ENCODE measurements around the gene COPZ2.

- TF ChIP-seq CTCF (IDR thresholded peaks at IDR 0.05) (no peak), POLR2A (IDR thresholded peaks at IDR 0.05) (no peak)
Observed at GRCh38 chr17:47997586-47997985, 40.0 kb downstream of the COPZ2 start.
